ENCODE data around the gene IQCC.

DNA sequence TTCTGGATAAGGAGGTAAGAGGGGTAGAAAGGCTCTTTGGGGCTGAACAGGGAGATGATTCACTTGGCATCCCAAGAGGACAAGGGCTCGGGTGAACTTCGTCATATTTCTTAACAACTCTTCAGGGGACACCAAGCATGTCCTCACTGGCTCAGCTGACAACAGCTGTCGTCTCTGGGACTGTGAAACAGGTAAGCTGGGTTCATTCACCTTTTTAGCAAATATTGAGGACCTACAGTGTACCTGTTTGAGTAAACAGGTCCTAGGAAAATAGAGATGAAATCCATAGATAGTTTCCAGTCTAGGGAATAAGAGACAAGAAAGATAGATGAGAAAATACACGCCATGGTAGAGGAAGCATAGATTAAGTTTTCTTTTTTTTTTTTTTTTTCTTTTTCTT, 18.8 kb downstream of the IQCC start:
- no peak for TF ChIP-seq CHD2 (IDR thresholded peaks at IDR 0.05; ENCODE audit: low read length, partially characterized antibody)
- TF ChIP-seq, protein P1, sequence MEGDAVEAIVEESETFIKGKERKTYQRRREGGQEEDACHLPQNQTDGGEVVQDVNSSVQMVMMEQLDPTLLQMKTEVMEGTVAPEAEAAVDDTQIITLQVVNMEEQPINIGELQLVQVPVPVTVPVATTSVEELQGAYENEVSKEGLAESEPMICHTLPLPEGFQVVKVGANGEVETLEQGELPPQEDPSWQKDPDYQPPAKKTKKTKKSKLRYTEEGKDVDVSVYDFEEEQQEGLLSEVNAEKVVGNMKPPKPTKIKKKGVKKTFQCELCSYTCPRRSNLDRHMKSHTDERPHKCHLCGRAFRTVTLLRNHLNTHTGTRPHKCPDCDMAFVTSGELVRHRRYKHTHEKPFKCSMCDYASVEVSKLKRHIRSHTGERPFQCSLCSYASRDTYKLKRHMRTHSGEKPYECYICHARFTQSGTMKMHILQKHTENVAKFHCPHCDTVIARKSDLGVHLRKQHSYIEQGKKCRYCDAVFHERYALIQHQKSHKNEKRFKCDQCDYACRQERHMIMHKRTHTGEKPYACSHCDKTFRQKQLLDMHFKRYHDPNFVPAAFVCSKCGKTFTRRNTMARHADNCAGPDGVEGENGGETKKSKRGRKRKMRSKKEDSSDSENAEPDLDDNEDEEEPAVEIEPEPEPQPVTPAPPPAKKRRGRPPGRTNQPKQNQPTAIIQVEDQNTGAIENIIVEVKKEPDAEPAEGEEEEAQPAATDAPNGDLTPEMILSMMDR (IDR thresholded peaks at IDR 0.05), result no peak
- TF ChIP-seq TAF1 (IDR thresholded peaks at IDR 0.05; ENCODE audit: borderline replicate concordance, low read depth, low read length), result no peak
- TF ChIP-seq SIN3A (IDR thresholded peaks at IDR 0.05; ENCODE audit: borderline replicate concordance, low read depth, low read length), result no peak
- no peak for TF ChIP-seq GATA2 (CRISPR knock-in tag; IDR thresholded peaks at IDR 0.05)
- no peak for TF ChIP-seq MEF2A (IDR thresholded peaks at IDR 0.05; ENCODE audit: borderline replicate concordance, low read depth)
- no peak for TF ChIP-seq SMC3 (IDR thresholded peaks at IDR 0.05; ENCODE audit: low read depth, low read length)
- no peak for TF ChIP-seq NRF1 (IDR thresholded peaks at IDR 0.05; ENCODE audit: low read depth, low read length)
- TF ChIP-seq ELF1 (IDR thresholded peaks at IDR 0.05), result no peak
- TF ChIP-seq JUND (IDR thresholded peaks at IDR 0.05), result no peak
